ENCODE results near the gene MBNL2. TPM values are rescaled to one million over a fixed set of nuclear protein-coding genes. Genes with fewer than 3 reads are reported as not detected.

MBNL2 gene
- total RNA-seq, 2 donors from 2014 or later, result 59.6 to 67.7 TPM

GRCh38 chr13:97386801-97387484 is 164.8 kb downstream of the MBNL2 start:
- DNase-seq (ENCODE audit: low spot score) (no peak), ATAC-seq (ENCODE audit: insufficient number of reproducible peaks, low FRiP score, low read depth) (no peak)
- Histone ChIP-seq H3K4me3 (no peak overlapping the region), H3K27me3 (replicated peaks; ENCODE audit: insufficient read depth) (no peaks in the 10 kb centered on the region), H3K4me1 (ENCODE audit: control insufficient read depth in 1 of 2, low read depth in 2 of 2) (peaks cover 9 to 22% of the 10 kb centered on the region in 2 donors), H3K27ac (no peak overlapping the region), H3K9me3 (no peaks in the 10 kb centered on the region), H3K36me3 (peaks cover 2% of the 10 kb centered on the region)
- no peak for TF ChIP-seq CTCF (IDR thresholded peaks at IDR 0.05)

- DNase-seq (ENCODE audit: low spot score), result no peak
- peaks cover 4% of the 10 kb centered on the region for H3K36me3 ChIP-seq
- peaks cover 9 to 25% of the 10 kb centered on the region in 2 donors for H3K4me1 ChIP-seq (ENCODE audit: control insufficient read depth in 1 of 2, low read depth in 2 of 2)
- H3K4me3 ChIP-seq, result no peak overlapping the region
- no peak for TF ChIP-seq CTCF (IDR thresholded peaks at IDR 0.05)
- no peaks in the 10 kb centered on the region for H3K27me3 ChIP-seq (replicated peaks; ENCODE audit: insufficient read depth)
- no peak overlapping the region for H3K27ac ChIP-seq
- H3K9me3 ChIP-seq, result no peaks in the 10 kb centered on the region
- ATAC-seq (ENCODE audit: insufficient number of reproducible peaks, low FRiP score, low read depth), result no peak
Measured at GRCh38 chr13:97387485-97387839, 165.3 kb downstream of the MBNL2 start.

- no peak for TF ChIP-seq CTCF (IDR thresholded peaks at IDR 0.05)
- H3K9me3 ChIP-seq, result no peaks in the 10 kb centered on the region
- no peak overlapping the region for H3K4me3 ChIP-seq
- peaks cover 8 to 25% of the 10 kb centered on the region in 2 donors for H3K4me1 ChIP-seq (ENCODE audit: control insufficient read depth in 1 of 2, low read depth in 2 of 2)
- ATAC-seq (ENCODE audit: insufficient number of reproducible peaks, low FRiP score, low read depth) (no peak), DNase-seq (ENCODE audit: low spot score) (no peak)
- no peaks in the 10 kb centered on the region for H3K27me3 ChIP-seq (replicated peaks; ENCODE audit: insufficient read depth)
- peaks cover 4% of the 10 kb centered on the region for H3K36me3 ChIP-seq
- H3K27ac ChIP-seq, result no peak overlapping the region
Measured at GRCh38 chr13:97387890-97388289, 165.8 kb downstream of the MBNL2 start.

- no peak overlapping the region for H3K4me3 ChIP-seq
- H3K27ac ChIP-seq, result no peak overlapping the region
- DNase-seq (ENCODE audit: low spot score), result no peak
- H3K27me3 ChIP-seq (replicated peaks; ENCODE audit: insufficient read depth), result no peaks in the 10 kb centered on the region
- H3K4me1 ChIP-seq (ENCODE audit: control insufficient read depth in 1 of 2, low read depth in 2 of 2), result peaks cover 6 to 25% of the 10 kb centered on the region in 2 donors
- H3K9me3 ChIP-seq, result no peaks in the 10 kb centered on the region
- no peak for TF ChIP-seq CTCF (IDR thresholded peaks at IDR 0.05)
- H3K36me3 ChIP-seq, result peaks cover 4% of the 10 kb centered on the region
- no peak for ATAC-seq (ENCODE audit: insufficient number of reproducible peaks, low FRiP score, low read depth)
Measured at GRCh38 chr13:97388373-97388772, 166.2 kb downstream of the MBNL2 start.

DNA sequence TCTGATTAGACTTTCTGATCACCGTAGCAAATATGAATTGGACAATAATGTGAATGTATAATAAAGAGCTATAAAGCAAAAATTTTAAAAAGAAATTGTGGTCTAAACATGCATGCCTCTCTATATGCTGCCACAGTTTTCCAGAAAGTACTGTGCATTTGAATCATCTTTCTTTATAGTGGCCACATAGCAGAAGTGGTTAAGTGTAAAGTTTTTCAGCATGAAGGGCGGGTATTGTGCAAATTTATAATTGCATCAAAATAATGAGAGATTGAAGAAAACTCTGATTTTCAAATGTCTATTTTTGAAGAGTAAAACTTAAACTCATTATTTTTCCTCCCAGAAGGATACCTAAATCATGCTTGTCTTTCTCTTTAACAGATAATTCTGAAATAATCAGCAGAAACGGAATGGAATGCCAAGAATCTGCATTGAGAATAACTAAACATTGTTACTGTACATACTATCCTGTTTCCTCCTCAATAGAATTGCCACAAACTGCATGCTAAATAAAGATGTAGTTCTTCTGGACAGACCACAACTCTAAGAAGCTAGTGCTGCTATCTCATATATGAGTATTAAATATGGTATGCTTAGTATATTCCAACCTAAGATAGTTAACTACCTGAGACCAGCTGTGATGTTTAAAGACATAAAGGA is 168.9 kb downstream of the MBNL2 start:
- no peak for TF ChIP-seq CTCF (IDR thresholded peaks at IDR 0.05)
- ATAC-seq (ENCODE audit: insufficient number of reproducible peaks, low FRiP score, low read depth), result no peak
- Histone ChIP-seq H3K9me3 (no peaks in the 10 kb centered on the region), H3K4me1 (ENCODE audit: control insufficient read depth in 1 of 2, low read depth in 2 of 2) (peaks cover 0 to 10% of the 10 kb centered on the region in 2 donors), H3K27me3 (replicated peaks; ENCODE audit: insufficient read depth) (no peaks in the 10 kb centered on the region), H3K4me3 (no peak overlapping the region), H3K36me3 (peaks cover 8% of the 10 kb centered on the region), H3K27ac (no peak overlapping the region)
- no peak for DNase-seq (ENCODE audit: low spot score)
